Stimulated activated CD4-positive, alpha-beta T cell treated with anti-CD3 and anti-CD28 coated beads, Interleukin-4, amount 100 ng/mL, for 1 hour (primary cell): ENCODE measurements around the gene FPR1.
A peak's percentile ranks its signal among the peaks of the same experiment; 100 is the strongest.

Experiments
- DNase-seq: peaks from one replicate; pipeline ENCODE4 v3.0.0-alpha.2; 2020

FPR1 gene, protein sequence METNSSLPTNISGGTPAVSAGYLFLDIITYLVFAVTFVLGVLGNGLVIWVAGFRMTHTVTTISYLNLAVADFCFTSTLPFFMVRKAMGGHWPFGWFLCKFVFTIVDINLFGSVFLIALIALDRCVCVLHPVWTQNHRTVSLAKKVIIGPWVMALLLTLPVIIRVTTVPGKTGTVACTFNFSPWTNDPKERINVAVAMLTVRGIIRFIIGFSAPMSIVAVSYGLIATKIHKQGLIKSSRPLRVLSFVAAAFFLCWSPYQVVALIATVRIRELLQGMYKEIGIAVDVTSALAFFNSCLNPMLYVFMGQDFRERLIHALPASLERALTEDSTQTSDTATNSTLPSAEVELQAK

DNA sequence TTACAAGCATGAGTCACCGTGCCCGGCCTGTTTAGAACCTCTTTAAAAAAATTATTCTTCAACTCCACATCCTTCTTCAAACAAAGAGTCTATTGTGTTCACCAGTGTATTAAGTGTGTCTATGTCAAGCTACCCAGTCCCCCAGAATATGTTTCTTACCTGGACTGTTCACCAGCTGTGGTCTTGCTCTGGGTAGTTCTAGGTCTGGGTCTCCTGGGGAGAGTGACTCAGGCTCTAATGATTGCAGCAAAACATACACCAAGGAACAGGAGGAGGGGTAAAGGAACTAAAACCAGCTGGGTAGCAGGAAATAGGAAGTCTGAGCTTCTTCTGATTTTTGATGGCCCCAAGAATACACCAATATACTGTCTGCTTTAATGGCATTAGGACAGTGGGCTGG, at the start of gene FPR1:
FPR1 (minus strand) TSS at position 224 of the 400 bp plus-strand sequence. CDS start 4,884 bp downstream, outside the sequence.
- no peak for DNase-seq

DNA sequence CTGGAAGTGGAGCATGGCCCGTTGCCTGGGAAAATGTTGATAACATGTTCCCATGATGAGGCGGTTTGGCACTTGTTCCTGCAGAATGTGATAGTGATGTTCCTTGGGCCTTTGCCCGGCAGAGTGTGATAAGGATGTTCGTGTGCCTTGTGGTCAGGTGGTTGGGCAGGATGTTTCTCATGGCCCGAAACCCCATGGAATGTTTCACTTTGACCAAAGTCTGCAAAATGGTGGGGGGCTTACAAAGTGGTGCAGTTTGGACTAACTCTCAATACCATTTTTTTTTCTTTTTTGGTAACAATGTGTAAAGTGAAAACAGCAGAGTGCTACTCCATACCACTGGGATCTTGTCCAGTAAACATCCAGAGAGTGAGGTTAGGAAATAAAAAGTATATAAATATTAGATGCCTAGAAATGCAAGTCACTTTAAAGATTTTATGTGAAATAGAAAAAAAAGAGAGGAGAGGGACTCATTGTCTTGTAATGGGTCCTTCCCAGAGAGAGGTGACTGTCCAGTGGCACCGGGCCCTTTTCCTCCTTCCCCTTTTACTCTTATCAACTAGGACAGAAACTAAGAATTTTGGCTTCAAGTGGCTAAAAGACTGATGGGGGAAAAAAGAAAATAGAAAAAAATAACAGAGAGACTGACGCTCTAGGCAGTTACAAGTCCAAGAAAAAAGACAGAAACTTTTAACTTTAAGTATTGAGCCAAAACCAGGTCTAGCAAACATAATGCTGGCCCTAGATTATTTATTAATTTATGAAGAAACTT, 49.0 kb upstream of the FPR1 start:
- DNase-seq: no peak

DNA sequence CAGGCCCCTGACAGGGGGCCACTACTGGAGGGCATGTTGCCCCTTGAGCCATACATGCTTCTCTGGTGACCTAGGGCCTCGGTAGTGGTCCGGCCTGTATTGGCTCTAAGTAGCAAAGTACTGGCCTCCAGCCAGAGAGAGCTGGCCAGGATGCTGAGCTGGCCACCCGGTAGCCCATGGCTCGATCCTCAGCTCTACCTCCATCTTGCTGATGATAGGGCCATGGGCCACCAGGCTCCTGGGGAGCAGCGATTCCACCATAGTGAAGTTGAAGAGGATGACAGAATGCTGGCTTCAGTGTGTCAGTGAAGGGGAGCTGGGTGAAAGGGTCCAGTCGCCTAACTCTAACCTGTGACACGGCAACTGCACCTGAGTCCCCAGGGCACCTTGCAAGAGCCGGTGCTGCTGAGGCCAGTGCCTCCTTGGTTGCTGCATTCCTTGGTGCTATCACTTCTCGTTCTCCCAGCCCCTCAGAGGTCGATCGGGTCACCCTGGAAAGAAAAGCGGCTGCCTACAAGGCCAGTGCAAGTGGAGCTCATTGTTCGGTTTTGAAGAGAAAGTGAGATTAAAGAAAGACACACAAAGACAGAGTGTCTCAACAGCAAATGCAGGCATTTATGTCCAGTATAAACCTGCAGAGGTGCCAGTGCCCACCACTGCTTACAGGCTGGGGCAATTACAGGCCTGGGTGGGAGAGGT, 48.2 kb upstream of the FPR1 start:
- DNase-seq: no peak

DNA sequence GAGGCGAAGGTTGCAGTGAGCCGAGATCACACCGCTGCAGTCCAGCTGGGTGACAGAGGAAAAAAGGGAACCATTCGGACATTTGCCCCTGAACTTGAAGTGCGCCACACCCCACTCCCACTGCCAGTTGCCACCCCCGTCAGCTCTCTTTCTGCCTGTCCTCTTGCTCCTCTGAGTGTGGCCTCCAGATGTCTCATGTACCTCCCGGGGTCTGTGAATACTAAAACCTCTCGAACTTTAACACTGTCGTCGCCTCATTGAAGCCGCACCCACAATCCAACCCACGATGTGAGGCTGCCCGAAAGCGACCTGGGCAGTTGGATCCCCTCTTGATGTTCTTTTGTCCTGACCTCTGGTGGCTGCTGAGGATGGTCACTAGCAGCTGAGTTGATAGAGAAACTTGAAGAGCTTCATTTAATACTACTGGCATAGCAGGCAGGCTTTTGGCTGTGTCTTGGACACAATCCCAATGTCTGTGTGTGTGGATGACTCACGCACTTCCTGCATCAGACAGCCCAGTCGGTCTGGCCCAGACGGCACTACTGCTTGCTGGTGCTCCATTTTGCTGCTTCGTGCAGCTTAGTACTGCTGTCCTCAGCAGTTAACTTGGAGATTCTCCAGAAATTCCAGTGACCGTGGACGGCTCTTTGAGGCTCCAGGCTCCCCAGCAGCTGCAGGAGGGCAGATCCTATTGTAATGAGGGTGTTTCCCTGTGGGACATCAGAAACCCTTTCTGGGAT, 47.5 kb upstream of the FPR1 start:
- DNase-seq: no peak

DNA sequence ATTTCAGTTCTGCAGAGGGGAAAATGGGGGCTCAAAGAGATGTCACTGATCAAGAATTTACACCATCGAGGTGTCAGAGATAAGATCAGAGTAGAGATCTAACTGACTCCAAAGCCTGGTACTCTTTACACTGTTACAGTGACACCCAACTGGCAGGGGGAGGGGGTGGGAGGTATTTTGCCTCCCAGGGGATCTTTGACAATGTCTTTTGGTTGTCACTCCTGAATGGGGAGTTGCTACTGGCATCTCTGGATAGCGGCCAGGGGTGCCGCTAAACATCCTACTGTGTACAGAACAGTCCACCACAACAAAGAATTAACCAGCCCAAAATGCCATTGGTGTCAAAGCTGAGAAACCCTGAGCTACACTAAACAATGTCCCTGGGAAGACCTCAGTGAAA, 46.4 kb upstream of the FPR1 start:
- DNase-seq: no peak

DNA sequence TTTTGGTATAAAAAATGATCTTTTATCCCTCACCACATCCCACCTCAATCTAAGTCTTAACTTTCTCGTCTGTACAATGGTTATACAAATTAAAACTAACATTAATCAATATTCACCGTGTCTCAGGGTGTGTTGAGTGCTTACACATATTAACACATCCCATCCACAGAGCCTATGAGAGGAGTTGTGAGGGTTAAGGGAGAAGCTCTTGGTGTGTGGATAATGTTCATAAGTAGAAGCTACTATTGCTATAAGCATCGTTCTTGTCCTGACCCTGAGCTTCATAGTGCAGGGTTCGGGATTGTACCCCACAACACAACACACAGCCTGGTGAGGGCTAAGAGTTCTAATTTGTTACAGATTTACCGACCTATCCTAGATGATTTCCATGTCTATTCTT, 45.8 kb upstream of the FPR1 start:
- no peak for DNase-seq

DNA sequence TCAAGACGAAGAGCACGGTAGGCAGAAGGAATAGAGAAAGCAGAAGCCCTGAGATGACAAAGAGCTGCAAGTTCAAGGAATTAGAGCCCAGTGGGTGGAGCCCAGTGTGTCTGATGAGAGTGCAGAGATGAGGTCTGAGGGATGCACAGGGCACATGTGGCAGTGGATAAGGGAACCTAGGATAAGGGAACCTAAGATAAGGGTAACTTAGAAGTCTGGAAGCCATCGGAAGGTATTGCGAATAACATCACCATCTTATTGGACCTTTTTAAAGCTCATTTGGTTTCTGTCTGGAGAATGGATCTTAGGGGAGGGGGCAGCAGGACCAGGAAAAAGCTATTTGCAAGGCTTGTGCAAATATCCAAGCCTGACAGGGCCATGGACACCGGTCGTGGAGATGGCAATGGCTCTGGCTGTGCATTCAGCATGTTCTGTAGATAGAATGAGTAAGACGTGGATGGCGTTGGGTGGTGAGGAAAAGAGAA, 44.6 kb upstream of the FPR1 start:
- DNase-seq: no peak

DNA sequence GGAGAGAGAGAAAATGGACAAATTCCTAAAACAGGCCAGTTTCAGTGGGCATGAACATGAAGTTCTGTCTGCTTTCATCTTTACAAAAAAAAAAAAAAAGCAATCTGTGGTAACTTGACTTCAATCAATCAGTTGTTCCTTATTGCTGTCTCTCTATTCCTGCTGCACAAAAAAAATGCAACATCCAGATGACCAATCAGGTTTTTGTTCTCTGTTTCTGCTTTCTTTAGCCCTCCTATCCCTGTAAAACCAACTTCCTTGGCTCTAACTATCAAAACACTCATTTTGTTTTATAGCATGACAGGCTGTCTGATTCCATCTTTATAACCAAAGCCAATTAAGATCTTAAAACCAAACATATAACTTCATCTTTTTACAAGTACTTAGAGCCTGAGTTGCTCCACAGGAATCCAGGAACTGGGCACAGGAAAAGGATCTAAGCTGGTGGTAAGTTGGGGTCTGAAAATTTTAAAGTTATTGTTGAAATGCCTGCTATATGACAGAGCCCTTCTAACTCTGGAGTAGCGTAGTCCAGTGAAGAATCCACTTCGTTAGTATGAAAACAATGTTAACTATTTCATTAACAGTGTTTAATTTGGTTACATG, 43.3 kb upstream of the FPR1 start, which contains the start of gene FPR3:
FPR3 (plus strand) TSS at position 273 of the 606 bp plus-strand sequence. CDS start 28,592 bp downstream, outside the sequence.
- DNase-seq: no peak

DNA sequence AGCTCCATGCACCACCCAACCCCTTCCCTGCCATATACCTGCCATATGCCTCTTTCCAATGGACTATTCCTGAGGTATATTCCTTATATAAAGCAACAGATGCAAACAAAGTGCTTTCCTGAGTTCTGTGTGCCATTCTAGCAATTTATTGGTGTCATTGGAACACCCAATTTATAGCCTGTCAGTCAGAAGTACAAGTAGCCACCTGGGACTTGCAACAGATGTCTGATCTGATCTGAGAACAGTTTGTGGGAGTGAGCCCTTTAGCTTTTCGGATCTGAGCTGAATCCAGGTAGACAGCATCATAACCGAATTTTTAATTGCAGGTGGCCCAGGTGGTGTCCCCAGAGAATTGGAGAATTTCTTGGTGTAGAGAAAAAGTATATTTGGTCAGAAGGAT, 42.3 kb upstream of the FPR1 start:
- DNase-seq: no peak

DNA sequence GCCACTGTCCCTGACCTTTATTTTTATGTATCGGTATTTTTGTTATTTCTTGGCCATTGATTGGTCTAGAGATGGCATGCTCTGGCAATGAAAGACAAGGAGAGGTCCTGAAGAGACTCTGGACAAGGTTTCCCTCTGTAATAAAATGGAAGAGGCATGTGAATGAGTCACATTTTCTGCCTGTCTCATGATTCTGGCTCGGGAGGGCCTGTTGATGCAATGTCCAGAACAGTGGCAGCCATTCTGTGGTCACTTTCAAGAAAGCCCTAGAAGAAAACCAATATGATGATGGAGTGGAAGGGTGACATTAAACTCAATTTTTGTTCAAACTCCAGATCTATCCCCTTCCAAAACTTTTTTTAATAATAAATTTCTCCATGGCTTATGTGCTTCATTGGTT, 41.3 kb upstream of the FPR1 start:
- DNase-seq: no peak

DNA sequence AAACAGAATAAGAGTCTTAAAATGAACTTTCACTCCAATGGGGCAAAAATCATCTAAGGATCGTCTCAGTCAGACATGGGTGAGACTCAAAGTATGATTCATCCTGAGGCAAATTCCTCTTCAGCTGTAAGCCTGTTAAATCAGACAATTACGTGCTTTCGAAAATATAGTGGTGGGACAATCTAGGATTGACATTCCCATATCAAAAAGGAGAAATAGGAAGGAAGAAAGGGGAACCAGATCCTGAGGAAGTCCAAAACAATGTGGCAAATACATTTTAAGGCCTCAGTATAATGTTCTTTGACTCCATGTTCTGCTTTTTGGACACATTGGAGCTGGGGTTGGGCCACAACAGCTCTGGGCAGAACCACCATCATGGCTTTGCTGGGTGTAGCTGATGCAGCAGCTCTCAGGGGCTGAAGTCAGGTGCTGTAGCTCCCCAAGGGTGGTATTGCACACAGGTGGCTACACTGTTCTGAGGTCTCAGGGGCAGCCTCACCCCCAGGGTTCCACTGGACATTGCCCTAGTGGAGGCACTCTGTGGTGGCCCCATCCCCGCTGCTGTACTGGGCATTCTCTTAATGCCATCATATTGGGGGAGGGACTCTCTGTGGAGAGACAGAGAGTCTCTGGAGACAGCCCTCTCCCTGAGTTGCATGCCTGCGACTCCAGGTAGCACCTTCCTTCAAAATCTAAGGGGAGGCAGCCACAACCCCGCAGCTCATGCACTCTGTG, 37.5 kb upstream of the FPR1 start:
- no peak for DNase-seq

DNA sequence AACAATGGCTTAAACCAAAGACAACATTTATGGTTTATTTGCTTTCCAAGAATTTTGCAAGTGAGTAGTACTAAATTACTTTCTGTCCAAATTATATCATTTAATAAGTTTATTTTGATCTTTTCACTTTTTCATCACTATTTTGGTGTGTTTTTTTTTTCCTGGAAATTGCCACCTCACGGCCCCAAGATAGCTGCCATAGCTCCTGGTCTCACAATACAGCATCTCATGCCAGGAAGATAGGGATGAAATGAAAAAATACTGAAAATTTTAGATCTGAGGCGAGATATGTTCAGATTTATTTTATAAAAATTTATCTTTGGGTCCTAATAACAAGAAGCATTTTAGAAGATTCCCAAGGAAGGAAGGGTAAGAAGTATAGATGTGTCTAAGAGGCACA, 36.4 kb upstream of the FPR1 start:
- no peak for DNase-seq

DNA sequence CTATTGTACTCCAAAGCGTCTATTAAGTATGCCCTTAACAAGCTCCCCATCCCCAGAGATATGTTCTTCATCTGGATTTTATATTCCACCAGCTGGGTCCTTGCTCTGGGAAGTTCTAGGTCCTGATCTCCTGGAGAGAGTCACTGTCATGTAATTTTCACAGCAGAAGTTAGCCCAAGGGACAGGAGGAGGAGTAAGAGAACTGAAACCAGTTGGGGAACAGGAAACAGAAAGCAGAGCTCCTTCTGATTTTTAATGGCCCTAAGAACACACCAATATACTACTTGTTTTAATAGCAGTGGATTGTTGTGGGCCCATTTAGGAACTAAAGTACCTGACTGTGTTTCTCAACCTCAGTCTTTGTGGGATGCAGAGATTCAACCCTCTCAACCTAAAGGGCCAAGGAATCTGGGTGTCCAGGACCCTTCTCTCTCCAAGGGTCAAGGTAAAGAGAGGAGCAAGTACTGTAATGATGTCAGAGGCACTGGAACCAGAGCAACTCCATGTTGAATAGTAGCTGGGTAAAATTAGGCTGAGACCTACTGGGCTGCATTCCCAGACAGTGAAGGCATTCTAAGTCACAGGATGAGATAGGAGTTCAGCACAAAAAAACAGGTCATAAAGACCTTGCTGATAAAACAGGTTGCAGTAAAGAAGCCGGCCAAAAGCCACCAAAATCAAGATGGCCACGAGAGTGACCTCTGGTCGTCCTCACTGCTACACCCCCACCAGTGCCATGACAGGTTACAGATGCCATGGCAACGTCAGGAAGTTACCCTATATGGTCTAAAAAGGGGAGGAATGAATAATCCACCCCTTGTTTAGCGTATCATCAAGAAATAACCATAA, 35.2 kb upstream of the FPR1 start:
- DNase-seq: no peak

DNA sequence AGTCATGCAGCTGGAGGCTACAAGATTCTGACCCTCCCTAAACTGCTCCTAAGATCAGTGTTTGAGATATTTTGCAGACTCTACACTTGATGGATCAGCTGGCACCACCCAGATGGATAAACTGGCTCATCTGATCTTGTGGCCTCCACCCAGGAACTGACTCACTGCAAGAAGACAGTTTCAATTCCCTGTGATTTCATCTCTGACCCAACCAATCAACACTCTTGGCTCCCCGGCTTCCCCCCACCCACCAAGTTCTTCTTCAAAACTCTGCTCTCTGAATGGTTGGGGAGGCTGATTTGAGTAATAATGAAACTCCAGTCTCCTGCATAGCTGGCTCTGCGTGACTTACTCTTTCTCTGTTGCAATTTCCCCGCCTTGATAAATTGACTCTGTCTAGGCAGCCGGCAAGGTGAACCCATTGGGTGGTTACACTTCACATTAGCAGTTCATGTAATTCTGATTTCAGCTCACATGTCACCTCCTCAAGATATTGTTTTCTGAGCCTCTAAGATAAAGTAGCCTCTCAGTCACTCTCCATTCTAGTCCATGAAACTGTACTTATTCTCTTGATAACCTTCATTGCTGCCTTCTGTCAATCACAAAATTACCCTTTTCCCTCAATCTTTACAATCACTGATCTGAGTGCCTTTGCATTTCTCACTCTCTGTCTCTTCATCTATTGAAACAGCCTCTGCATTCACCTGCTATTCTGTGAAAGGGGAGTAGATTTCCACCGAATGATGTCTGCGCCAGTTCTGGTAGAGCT, 33.4 kb upstream of the FPR1 start:
- peak; percentile 49 for DNase-seq

DNA sequence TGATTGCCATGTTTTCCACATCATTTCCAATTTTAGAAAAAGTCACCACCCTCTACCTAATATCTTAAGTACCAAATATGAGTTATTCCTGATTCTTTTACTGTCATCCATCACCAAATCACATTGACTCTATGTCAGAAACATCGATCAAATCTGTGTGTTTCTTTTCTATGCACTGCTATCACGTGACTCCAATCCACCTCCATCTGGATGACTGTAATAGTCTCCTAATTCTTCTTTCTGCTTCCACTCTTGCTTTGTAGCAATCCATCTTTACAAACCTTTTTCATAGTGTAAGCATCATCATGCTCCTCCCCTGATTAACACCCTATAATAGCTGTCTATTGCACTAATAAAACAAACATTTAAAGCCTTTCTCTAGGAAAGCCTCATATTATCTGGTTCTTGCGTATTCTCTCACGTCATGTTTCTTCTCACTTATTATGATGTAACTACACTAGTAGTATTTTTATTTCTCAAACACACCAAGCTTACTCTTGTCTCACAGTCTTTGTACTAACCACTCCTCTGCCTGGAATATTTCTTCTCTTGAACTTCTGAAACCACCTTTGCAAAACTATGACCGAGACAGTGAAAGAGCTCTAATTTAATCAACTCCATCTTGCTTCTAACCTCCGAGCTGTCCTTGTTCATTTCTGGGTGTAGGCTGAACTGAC, 32.6 kb upstream of the FPR1 start:
- DNase-seq: no peak

DNA sequence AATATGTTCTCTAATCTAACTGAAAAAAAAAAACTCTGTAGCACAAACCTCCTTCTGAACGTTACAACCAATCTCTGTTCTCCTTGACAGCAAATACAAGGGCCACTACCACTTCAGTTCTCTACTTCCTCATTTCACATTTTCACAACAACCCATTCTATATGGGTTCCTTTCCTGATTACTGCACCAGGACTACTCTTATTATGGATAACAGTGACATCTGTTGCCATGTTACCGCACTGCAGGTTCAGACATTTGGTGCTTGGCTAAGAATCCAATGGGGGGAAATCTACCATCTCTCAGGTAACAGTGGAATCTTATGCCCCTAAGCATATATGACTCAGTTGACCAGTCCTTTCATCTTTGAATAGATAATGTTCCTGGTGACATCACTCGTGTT, 31.7 kb upstream of the FPR1 start:
- no peak for DNase-seq

DNA sequence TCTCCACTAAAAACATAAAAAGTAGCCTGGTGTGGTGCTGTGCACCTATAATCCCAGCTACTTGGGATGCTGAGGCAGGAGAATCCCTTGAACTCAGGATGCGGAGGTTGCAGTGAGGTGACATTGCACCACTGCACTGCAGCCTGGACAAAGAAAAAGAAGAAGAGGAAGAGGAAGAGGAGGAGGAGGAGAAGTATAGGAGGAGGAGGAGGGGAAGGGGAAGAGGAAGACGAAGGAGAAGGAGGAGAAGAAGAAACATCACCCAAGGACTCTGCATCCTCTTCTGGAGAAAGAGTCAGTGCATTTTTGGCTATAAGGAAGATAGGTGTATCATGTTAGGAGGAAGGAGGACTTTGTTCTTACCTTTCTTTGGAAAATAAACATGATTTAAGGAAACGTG, 30.3 kb upstream of the FPR1 start:
- DNase-seq: no peak

DNA sequence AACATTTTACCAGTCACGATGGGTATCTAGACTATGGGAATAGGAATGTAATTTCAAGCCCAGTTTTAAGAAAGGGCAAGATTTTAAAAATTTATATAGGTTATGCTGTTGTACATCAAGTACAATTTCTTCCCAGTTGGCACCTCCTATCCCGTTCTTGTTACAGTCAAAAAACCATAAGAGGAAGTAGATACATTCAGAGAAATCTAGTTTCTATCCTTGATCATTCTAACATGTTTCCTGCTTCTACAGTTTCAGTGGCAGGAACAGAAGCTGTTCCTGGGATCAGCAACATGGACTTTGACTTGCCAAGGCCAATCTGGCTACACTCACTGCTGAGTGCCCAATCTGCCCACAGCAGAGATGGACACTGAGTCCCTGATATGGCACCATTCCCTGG, 28.6 kb upstream of the FPR1 start:
- DNase-seq: no peak

DNA sequence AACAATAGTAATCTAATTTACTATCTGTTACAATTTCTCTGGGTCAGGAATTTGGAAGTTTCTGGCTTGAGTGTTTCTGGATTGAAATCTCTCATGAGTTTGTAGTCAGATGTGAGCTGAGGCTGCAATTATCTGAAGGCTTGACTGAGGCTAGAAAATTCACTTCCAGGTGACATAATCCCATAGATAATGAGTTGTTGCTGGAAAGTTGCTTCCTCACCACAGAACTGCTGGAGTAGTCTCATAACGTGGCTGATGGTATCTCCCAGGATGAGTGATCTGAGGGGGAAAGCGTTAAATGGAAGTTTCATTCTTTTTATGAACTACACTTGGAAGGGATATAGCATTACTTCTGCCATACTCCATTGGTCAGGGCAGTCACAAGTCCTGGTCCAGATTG, 28.0 kb upstream of the FPR1 start:
- no peak for DNase-seq
